ENCODE data around the gene ETV1.

ETV1 gene

DNA sequence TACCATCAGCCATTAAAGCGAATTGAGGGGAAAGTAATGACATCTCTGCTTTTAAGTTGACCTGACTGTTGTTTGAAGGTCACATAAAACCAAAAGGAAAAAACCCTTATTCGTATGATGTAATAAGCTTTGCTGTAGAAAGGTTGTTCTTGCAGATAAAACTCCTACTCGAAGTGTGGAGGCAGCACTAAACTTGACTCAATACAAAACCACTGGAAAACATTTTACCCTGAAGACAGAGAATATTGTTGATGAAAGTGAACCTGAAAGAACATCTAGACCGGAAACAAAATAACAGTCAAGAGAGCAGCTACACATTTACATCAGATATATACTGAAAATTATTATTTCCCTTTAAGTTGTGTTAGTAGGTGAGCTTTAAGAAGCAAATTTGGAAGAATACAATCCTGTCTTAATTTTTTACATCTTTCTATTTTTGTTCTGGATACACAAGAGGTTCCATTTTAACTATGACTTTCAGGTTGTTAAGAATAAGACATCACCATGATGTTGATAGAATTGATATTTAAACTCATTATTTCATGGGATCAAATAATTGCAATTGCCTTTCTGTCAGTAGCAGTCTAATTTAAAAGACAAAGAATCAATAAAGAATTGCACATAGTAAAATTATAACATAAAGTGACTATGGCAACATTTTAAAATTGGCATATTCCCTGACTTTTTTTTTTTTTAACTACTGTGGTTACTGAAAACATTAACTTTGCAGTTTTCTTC, 6.4 kb downstream of the ETV1 start:
- Histone ChIP-seq H3K9ac (ENCODE audit: low read depth, low read length, poor library complexity, severe bottlenecking) (no peak overlapping the region), H3K9me3 (ENCODE audit: insufficient read depth, low read depth, low read length) (no peaks in the 10 kb centered on the region), H3K36me3 (ENCODE audit: insufficient read depth, low read length) (no peaks in the 10 kb centered on the region), H3K9me2 (replicated peaks; ENCODE audit: low read depth, low read length) (no peaks in the 10 kb centered on the region), H3K79me2 (ENCODE audit: insufficient read depth, low read length) (no peaks in the 10 kb centered on the region), H3K4me1 (ENCODE audit: insufficient read depth, low read length, poor library complexity, severe bottlenecking) (no peaks in the 10 kb centered on the region), H3F3A (ENCODE audit: low read depth) (no peaks in the 10 kb centered on the region), H3K27me3 (ENCODE audit: insufficient read depth, low read length, poor library complexity, severe bottlenecking) (no peaks in the 10 kb centered on the region), H3K4me3 (ENCODE audit: low read length, poor library complexity, severe bottlenecking) (no peak overlapping the region), H4K20me1 (ENCODE audit: insufficient read depth, low read length, poor library complexity, severe bottlenecking) (no peaks in the 10 kb centered on the region), H2AFZ (ENCODE audit: low read length) (no peak overlapping the region), H3K4me2 (ENCODE audit: low read depth, low read length, poor library complexity, severe bottlenecking) (no peak overlapping the region)
- TF ChIP-seq EZH2phosphoT487 (IDR thresholded peaks at IDR 0.05; ENCODE audit: borderline replicate concordance), result no peak
- TF ChIP-seq, protein P1, sequence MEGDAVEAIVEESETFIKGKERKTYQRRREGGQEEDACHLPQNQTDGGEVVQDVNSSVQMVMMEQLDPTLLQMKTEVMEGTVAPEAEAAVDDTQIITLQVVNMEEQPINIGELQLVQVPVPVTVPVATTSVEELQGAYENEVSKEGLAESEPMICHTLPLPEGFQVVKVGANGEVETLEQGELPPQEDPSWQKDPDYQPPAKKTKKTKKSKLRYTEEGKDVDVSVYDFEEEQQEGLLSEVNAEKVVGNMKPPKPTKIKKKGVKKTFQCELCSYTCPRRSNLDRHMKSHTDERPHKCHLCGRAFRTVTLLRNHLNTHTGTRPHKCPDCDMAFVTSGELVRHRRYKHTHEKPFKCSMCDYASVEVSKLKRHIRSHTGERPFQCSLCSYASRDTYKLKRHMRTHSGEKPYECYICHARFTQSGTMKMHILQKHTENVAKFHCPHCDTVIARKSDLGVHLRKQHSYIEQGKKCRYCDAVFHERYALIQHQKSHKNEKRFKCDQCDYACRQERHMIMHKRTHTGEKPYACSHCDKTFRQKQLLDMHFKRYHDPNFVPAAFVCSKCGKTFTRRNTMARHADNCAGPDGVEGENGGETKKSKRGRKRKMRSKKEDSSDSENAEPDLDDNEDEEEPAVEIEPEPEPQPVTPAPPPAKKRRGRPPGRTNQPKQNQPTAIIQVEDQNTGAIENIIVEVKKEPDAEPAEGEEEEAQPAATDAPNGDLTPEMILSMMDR (conservative IDR thresholded peaks at IDR 0.05; ENCODE audit: low read length), result no peak

DNA sequence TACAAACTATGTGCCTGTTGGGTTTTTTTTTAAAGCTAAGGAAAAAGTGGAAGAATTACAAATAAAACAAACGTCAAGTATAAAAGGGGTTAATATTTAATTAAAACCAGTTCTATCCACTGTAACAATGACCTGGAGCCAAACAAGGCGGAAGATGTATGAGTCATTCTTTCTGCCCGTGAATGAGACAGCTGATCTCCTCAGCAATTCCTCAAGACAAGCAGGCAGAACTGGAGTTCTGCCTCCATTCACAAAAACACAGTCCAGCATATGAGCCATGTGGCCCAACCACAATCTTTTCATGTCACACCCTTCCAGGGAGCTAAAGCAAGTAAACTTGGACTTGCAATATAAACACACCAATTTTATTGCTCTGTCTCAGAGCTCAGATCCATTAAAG, 8.4 kb downstream of the ETV1 start:
- Histone ChIP-seq H3K4me2 (ENCODE audit: low read depth, low read length, poor library complexity, severe bottlenecking) (no peak overlapping the region), H3K9me3 (ENCODE audit: insufficient read depth, low read depth, low read length) (no peaks in the 10 kb centered on the region), H3K79me2 (ENCODE audit: insufficient read depth, low read length) (no peaks in the 10 kb centered on the region), H2AFZ (ENCODE audit: low read length) (no peak overlapping the region), H4K20me1 (ENCODE audit: insufficient read depth, low read length, poor library complexity, severe bottlenecking) (no peaks in the 10 kb centered on the region), H3F3A (ENCODE audit: low read depth) (no peaks in the 10 kb centered on the region), H3K4me3 (ENCODE audit: low read length, poor library complexity, severe bottlenecking) (no peak overlapping the region), H3K4me1 (ENCODE audit: insufficient read depth, low read length, poor library complexity, severe bottlenecking) (no peaks in the 10 kb centered on the region), H3K9ac (ENCODE audit: low read depth, low read length, poor library complexity, severe bottlenecking) (no peak overlapping the region), H3K9me2 (replicated peaks; ENCODE audit: low read depth, low read length) (no peaks in the 10 kb centered on the region), H3K36me3 (ENCODE audit: insufficient read depth, low read length) (no peaks in the 10 kb centered on the region), H3K27me3 (ENCODE audit: insufficient read depth, low read length, poor library complexity, severe bottlenecking) (no peaks in the 10 kb centered on the region)
- no peak for TF ChIP-seq EZH2phosphoT487 (IDR thresholded peaks at IDR 0.05; ENCODE audit: borderline replicate concordance)
- TF ChIP-seq, protein P1 (conservative IDR thresholded peaks at IDR 0.05; ENCODE audit: low read length), result no peak

DNA sequence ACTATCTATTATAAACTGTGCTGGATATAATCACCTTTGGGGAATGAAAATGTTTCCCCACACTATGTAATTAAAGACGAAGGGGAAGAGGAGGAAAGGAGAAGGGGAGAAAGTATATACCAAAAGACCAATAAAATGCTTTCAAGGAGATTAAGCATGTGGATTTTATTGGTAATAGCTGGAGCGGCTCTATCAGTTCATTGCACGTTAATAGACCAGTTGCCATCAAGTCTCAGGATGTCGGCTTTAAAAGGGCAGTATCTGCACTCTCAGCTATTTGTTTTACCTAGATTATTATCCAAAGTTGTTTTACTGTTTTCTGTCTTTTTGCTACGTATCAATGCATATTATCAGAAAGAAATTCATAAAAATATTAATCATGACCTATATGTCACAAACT, 9.0 kb downstream of the ETV1 start:
- H3K9me2 ChIP-seq (replicated peaks; ENCODE audit: low read depth, low read length), result no peaks in the 10 kb centered on the region
- H2AFZ ChIP-seq (ENCODE audit: low read length), result no peak overlapping the region
- no peak overlapping the region for H3K9ac ChIP-seq (ENCODE audit: low read depth, low read length, poor library complexity, severe bottlenecking)
- H3K9me3 ChIP-seq (ENCODE audit: insufficient read depth, low read depth, low read length), result no peaks in the 10 kb centered on the region
- TF ChIP-seq, protein P1 (conservative IDR thresholded peaks at IDR 0.05; ENCODE audit: low read length), result no peak
- TF ChIP-seq EZH2phosphoT487 (IDR thresholded peaks at IDR 0.05; ENCODE audit: borderline replicate concordance), result no peak
- no peaks in the 10 kb centered on the region for H4K20me1 ChIP-seq (ENCODE audit: insufficient read depth, low read length, poor library complexity, severe bottlenecking)
- H3K4me2 ChIP-seq (ENCODE audit: low read depth, low read length, poor library complexity, severe bottlenecking), result no peak overlapping the region
- no peaks in the 10 kb centered on the region for H3K79me2 ChIP-seq (ENCODE audit: insufficient read depth, low read length)
- no peaks in the 10 kb centered on the region for H3K36me3 ChIP-seq (ENCODE audit: insufficient read depth, low read length)
- H3K27me3 ChIP-seq (ENCODE audit: insufficient read depth, low read length, poor library complexity, severe bottlenecking), result no peaks in the 10 kb centered on the region
- H3K4me3 ChIP-seq (ENCODE audit: low read length, poor library complexity, severe bottlenecking), result no peak overlapping the region
- no peaks in the 10 kb centered on the region for H3F3A ChIP-seq (ENCODE audit: low read depth)
- no peaks in the 10 kb centered on the region for H3K4me1 ChIP-seq (ENCODE audit: insufficient read depth, low read length, poor library complexity, severe bottlenecking)
